Keratinocyte (primary cell): Measurements from ENCODE around the gene SVOP. TPM values are rescaled to one million over a fixed set of nuclear protein-coding genes. Genes with fewer than 3 reads are reported as not detected.

Experiments
- DNase-seq: peaks from one replicate; pipeline ENCODE4 v3.0.0-alpha.2; 2011; ENCODE audit warnings: low read depth, missing footprints, low spot score
- FAIRE-seq: peaks from 2 replicates; lab custom pipeline; 2011; peaks lifted over from hg19 to GRCh38; lab: Jason Lieb, UNC
- H2AFZ ChIP-seq: 2 replicates; pipeline ENCODE4 v1.6.0; 2012; ENCODE audit warnings: low read length, control low read depth, inconsistent platforms; ENCODE audit not compliant: control insufficient read depth
- H3K27ac ChIP-seq: 2 replicates; pipeline ENCODE4 v1.5.1; 2011; ENCODE audit warnings: low read length; ENCODE audit not compliant: control insufficient read depth, insufficient read depth
- H3K27me3 ChIP-seq: 3 replicates; pipeline ENCODE4 v1.6.0; 2011; ENCODE audit warnings: low read length; ENCODE audit not compliant: control insufficient read depth, insufficient read depth; ENCODE audit errors: extremely low read depth
- H3K36me3 ChIP-seq, 2 experiments: 2 replicates in 1 of 2; 3 replicates in 1 of 2; pipeline ENCODE4 v1.5.1; 2011; ENCODE audit warnings: low read length in 2 of 2, mild to moderate bottlenecking in 1 of 2; ENCODE audit not compliant: control insufficient read depth in 2 of 2, insufficient read depth in 2 of 2; ENCODE audit errors: extremely low read depth in 1 of 2
- H3K4me1 ChIP-seq: 3 replicates; pipeline ENCODE4 v1.5.1; 2011; ENCODE audit warnings: low read length; ENCODE audit not compliant: control insufficient read depth, insufficient read depth; ENCODE audit errors: extremely low read depth
- H3K4me2 ChIP-seq: 3 replicates; pipeline ENCODE4 v1.6.0; 2011; ENCODE audit warnings: low read depth, low read length; ENCODE audit not compliant: control insufficient read depth, insufficient read depth; ENCODE audit errors: extremely low read depth
- H3K4me3 ChIP-seq, 3 experiments: fragments of 200-600 bp in 1 of 3; sonication (generic) in 1 of 3; 2 replicates in 2 of 3; 3 replicates in 1 of 3; pipeline ENCODE4 v1.5.1; 2011 to 2016; ENCODE audit warnings: low read length in 3 of 3, mild to moderate bottlenecking in 3 of 3, control low read depth in 2 of 3, inconsistent platforms in 1 of 3, low read depth in 1 of 3, mixed read lengths in 1 of 3, mixed run types in 1 of 3, moderate library complexity in 1 of 3; ENCODE audit not compliant: control insufficient read depth in 2 of 3, insufficient read depth in 2 of 3; ENCODE audit errors: extremely low read depth in 1 of 3
- H3K79me2 ChIP-seq: 2 replicates; pipeline ENCODE4 v1.6.0; 2012; ENCODE audit warnings: low read length; ENCODE audit not compliant: control insufficient read depth, insufficient read depth
- H3K9ac ChIP-seq: 3 replicates; pipeline ENCODE4 v1.6.0; 2011; ENCODE audit warnings: low read length; ENCODE audit not compliant: control insufficient read depth, insufficient read depth; ENCODE audit errors: extremely low read depth
- H3K9me1 ChIP-seq: 3 replicates; pipeline ENCODE4 v1.6.0; 2011; ENCODE audit warnings: low read length; ENCODE audit not compliant: control insufficient read depth, insufficient read depth; ENCODE audit errors: extremely low read depth
- H3K9me3 ChIP-seq: 2 replicates; pipeline ENCODE4 v1.5.1; 2012; ENCODE audit warnings: low read depth, low read length; ENCODE audit not compliant: control insufficient read depth
- H4K20me1 ChIP-seq: 3 replicates; pipeline ENCODE4 v1.6.0; 2011; ENCODE audit warnings: low read length; ENCODE audit not compliant: control insufficient read depth, insufficient read depth; ENCODE audit errors: extremely low read depth
- EZH2 ChIP-seq: IDR thresholded peaks from one replicate; pipeline ENCODE4 v1.6.1; 2012; ENCODE audit warnings: inconsistent platforms, mild to moderate bottlenecking, low read length, moderate library complexity
- dilution Hi-C: fragments of 300-500 bp; cut with MboI; formaldehyde crosslinking; loops from one replicate; pipeline ENCODE4 v1.7.0; 2020; ENCODE audit warnings: low sequenced_read_pairs; ENCODE audit not compliant: extremely low pct_ligation_motif_present
- polyA plus RNA-seq, 5 experiments: library from polyadenylated mRNA; depleted of rRNA in 3 of 5; stranded (reverse) in 3 of 5; stranded (forward) in 1 of 5; unstranded in 1 of 5; fragments of >200 nt; gene quantifications; 1 replicate in 1 of 5; 2 replicates in 3 of 5; 3 replicates in 1 of 5; pipeline versions ENCODE4 v1.2.1 to v1.2.3, GENCODE V29; 2011 to 2012; ENCODE audit warnings: missing spikeins in 2 of 5, low read depth in 1 of 5, low replicate concordance in 1 of 5
- TF ChIP-seq, protein P1 (sequence below), 3 experiments: IDR thresholded peaks in 1 of 3; conservative IDR thresholded peaks in 1 of 3; optimal IDR thresholded peaks in 1 of 3; 2 replicates in 2 of 3; 3 replicates in 1 of 3; pipeline versions ENCODE3 to v1.5.1; 2011; ENCODE audit warnings: low read length in 3 of 3, mild to moderate bottlenecking in 3 of 3, moderate library complexity in 2 of 3, control low read depth in 1 of 3, inconsistent platforms in 1 of 3; ENCODE audit not compliant: insufficient read depth in 2 of 3; ENCODE audit errors: extremely low read depth in 1 of 3

SVOP gene
- polyA plus RNA-seq, 1 donor (not counting 4 experiments of a cell fraction or from before 2014, with no cell fraction given): not detected

DNA sequence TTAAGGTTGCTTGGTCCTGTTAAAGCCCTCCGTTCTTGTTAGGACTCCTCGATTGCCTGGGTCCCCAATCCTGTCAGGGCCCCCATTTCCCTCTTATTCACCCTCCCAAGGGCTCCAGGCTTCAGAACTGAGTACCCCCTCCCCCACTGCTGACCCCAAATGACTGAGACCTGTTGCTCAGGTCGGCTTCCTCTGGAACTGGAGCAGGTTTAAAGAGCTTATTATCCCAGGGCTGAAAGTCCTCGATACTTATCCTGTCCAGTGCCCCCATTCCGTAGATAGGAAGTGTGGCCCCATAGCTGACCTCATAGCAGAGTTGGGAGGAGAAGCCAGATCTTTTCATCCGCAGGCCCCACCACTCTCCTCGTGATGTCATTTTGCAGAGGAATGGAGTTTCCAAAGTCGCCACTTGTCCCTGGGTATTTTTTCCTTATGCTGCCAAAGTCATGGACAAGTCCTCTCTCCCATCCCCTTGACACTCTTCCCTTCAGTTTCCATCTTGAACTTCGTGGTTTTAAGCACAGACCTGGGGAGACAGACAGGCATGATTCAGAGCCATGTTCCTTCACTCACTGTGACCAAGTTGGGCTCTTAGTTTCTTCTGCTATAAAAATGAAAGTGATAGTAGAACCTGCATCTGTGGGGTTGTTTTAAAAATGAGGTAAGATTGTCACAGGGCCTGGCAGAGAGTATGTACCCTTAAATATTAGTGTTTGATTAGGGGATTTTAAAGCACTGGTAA, 32.7 kb upstream of the SVOP start:
- Histone ChIP-seq H3K9ac (peak overlapping the region; percentile 84), H3K36me3 (peaks cover 0 to 3% of the 10 kb centered on the region in 2 experiments), H3K27ac (no peak overlapping the region), H3K4me1 (peaks cover 9% of the 10 kb centered on the region), H3K9me1 (no peaks in the 10 kb centered on the region), H3K79me2 (peaks cover 2% of the 10 kb centered on the region), H3K27me3 (no peaks in the 10 kb centered on the region), H3K9me3 (no peaks in the 10 kb centered on the region), H3K4me2 (peak overlapping the region; percentile 93), H3K4me3 (peak overlapping the region; percentile 74 to 96 (median 79)), H4K20me1 (no peaks in the 10 kb centered on the region), H2AFZ (peak overlapping the region; percentile 80)
- dilution Hi-C loops: no loop called here
- DNase-seq (no peak), FAIRE-seq (no peak)
- TF ChIP-seq, protein P1, sequence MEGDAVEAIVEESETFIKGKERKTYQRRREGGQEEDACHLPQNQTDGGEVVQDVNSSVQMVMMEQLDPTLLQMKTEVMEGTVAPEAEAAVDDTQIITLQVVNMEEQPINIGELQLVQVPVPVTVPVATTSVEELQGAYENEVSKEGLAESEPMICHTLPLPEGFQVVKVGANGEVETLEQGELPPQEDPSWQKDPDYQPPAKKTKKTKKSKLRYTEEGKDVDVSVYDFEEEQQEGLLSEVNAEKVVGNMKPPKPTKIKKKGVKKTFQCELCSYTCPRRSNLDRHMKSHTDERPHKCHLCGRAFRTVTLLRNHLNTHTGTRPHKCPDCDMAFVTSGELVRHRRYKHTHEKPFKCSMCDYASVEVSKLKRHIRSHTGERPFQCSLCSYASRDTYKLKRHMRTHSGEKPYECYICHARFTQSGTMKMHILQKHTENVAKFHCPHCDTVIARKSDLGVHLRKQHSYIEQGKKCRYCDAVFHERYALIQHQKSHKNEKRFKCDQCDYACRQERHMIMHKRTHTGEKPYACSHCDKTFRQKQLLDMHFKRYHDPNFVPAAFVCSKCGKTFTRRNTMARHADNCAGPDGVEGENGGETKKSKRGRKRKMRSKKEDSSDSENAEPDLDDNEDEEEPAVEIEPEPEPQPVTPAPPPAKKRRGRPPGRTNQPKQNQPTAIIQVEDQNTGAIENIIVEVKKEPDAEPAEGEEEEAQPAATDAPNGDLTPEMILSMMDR (optimal IDR thresholded peaks at IDR 0.05 in 1 of 3, IDR thresholded peaks at IDR 0.05 in 1 of 3, conservative IDR thresholded peaks at IDR 0.05 in 1 of 3; ENCODE audit: extremely low read depth in 1 of 3, insufficient read depth in 2 of 3, low read length in 3 of 3): no peak
- no peak for TF ChIP-seq EZH2

DNA sequence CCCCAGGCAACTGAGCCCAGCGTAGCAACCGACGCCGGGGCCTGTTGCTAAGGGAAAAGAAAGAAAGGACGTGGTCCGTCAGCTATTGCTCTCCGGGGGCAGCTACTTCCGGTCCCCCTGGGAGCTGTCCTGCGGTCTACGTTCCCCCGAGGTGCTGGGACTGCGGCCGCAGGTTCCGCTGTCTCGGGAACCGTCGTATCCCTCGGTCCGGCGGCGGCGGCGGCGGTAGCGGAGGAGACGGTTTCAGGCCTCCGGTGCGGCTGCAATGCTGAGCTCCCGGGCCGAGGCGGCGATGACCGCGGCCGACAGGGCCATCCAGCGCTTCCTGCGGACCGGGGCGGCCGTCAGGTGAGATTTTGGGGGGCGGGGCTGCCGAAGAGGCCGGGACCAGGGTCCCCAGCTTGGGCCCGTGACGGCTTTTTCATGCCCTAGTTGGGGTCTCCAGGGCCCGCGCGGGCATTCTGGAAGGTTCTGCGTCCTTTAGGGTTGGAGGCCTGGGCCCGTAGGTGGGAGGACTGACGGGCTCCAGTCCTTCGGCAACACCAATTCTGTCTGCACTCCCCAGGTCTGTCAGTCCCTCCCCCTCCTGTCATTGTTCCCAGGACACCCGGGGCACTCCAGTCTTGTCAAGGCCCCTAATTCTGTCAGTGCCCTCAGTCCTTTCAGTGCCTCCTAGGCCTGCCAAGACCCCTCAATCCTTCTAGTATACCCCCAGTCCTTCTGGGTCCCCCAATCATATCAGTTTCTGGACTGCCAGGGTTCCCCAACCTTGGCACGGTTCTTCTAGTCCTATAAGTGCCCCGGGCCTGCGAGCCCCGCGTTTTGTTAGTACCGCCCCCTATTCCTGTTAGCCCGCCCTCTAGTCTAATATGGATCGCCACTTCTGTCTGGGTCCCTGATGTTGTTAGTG, 31.8 kb upstream of the SVOP start, which contains the start of gene USP30:
Gene USP30 (plus strand): TSS at position 163 of the 910 bp plus-strand sequence. CDS start 103 bp downstream, at position 266.
- Histone ChIP-seq H3K4me2 (peak within 1 kb of the TSS; percentile 93), H3K9me3 (no peaks in the 10 kb centered on the region), H3K4me3 (peak within 1 kb of the TSS; percentile 74 to 96 (median 79)), H3K27ac (peak within 1 kb of the TSS; percentile 47), H3K79me2 (peaks cover 2% of the 10 kb centered on the region), H3K36me3 (peaks cover 0 to under 1% of the 10 kb centered on the region in 2 experiments), H2AFZ (peak within 1 kb of the TSS; percentile 80), H3K27me3 (no peaks in the 10 kb centered on the region), H3K9me1 (no peaks in the 10 kb centered on the region), H3K9ac (peak within 1 kb of the TSS; percentile 84), H3K4me1 (peaks cover 9% of the 10 kb centered on the region), H4K20me1 (no peaks in the 10 kb centered on the region)
- no peak for FAIRE-seq
- dilution Hi-C loops: no loop called here
- peak; percentile 23 for DNase-seq
- TF ChIP-seq, protein P1 (optimal IDR thresholded peaks at IDR 0.05 in 1 of 3, IDR thresholded peaks at IDR 0.05 in 1 of 3, conservative IDR thresholded peaks at IDR 0.05 in 1 of 3; ENCODE audit: extremely low read depth in 1 of 3, insufficient read depth in 2 of 3, low read length in 3 of 3): no peak
- TF ChIP-seq EZH2: no peak
